ENCODE measurements around the gene PRSS12. TPM values are rescaled to one million over a fixed set of nuclear protein-coding genes. Genes with fewer than 3 reads are reported as not detected.
"Not testable (repeated sequence)": the region's sequence is repeated elsewhere in the genome, so short reads cannot be mapped to it uniquely, and the experiment has no call there.

Gene PRSS12
- total RNA-seq, 2 donors from 2014 or later: 0.50 TPM; not detected in 1

DNA sequence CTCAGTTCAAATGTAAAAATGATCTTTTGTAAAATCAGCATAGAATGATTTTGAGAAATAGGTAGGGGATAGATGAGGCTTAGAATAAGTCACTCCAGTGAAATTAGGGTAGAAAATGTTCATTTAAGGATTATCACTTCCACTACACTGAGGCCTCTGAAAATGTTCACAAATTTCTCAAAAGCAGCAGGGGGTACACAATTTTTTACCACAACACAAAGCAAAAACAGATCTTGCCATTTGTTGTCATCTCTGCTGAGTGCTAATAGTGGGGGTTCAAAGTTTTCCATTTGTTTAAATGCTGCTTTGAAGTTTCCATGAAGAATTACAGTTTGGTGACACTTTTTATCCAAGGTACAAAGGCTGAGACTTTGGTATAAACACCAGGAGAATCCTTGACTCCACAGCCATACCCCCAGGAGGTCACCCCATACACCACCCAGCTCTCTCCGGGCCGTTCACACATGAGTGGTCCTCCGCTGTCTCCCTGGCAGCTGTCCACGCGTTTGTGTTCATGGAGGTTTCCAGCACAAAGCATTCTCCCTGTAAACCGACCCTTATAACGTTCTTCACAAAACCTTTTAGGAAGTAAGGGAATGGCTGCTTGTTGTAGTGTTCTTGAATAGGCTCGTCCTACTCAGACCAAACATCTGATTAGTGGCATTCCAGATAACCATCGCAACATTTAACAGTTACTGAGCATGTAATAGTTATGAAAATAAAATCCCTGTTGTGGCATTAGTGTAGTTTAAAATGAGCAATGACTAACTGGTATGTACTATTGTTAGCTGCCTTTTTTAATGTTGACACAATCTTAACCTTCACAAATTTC, 71.0 kb downstream of the PRSS12 start:
- ATAC-seq: no peak
- intact Hi-C loops (cut with DNase I): no loop called here
- DNase-seq: peak; percentile 37

DNA sequence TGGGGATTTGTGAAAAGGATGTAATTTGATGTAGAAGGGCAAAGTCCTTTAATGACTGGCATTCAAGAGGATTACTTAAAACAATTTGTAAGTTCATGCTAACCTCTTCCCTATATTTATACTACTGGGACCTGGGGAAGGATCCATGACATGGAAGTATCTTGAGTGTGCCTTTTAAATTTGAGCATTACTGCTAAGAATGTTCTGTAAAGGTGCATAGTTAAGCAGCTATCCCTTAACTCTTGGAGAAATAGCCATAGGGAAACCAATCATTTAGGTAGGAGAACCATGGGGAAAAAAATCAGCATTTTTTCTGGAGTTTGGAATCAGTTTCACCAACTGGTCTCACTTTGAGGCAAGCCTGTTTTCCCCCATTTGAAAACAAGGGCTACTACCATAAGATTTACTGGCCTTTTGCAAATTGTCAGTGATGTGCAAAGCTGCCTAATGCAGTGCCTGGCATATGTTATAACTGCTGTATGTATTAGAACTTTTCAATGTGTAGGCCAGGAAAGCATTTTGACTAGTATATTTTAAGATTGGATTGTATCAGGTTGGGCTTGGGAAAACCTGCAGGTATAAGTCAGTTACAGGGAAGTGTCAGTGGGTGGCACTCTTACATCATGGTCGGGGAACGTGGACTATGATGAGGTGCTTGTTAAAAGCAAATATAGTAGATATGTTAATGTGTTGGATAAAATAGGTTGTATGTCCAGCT, 72.1 kb downstream of the PRSS12 start:
- intact Hi-C loops (cut with DNase I): no loop called here
- ATAC-seq: peak in 1 of 2 donors; percentile 32

DNA sequence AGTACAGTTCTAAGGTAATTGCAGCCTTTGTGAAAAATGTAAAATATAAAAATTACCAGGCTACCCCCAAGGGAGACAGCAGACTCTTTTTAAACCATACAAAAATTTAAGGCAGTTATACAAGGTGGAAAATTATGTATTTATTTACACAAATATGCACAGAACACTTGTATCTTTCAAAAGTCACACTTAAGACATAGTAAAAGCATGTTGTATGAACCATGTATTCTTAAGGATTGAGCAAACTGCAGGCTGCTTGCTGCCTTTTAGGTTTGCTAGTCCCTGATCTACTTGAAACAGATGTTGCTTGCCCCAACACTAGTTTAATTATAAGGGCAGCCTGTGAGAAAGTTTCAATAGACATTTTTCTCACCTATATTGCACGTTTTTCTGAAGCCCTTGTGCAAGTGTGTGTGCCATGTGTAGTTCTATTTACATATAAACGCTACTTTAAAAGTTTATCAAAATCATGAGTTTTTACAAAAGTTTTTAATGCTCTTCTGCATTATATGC, 72.8 kb downstream of the PRSS12 start:
- DNase-seq: no peak
- intact Hi-C loops (cut with DNase I): no loop called here
- no peak for ATAC-seq

More for the DNA sequence above, 72.1 kb downstream of the PRSS12 start:
- no peak for DNase-seq

DNA sequence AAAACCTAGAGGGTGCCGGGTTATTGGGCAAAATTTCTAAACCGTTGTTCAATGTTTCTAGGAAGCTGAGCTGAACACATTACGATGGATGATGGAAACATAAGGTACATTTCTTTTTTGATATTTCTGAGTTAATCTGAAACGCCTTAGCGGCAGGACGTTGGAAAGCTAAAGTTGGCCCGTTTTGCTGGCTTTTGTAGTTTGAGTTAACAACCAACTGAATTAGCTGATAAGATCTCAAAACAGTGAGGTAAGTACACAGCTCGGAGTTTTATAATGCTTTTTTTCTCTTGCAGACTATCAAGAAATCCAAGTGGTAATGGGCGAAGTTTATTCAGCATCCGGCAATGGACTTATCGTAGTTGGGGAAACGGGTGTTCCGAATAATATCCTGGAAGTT, 73.5 kb downstream of the PRSS12 start:
- ATAC-seq: no peak
- intact Hi-C loops (cut with DNase I): no loop called here

DNA sequence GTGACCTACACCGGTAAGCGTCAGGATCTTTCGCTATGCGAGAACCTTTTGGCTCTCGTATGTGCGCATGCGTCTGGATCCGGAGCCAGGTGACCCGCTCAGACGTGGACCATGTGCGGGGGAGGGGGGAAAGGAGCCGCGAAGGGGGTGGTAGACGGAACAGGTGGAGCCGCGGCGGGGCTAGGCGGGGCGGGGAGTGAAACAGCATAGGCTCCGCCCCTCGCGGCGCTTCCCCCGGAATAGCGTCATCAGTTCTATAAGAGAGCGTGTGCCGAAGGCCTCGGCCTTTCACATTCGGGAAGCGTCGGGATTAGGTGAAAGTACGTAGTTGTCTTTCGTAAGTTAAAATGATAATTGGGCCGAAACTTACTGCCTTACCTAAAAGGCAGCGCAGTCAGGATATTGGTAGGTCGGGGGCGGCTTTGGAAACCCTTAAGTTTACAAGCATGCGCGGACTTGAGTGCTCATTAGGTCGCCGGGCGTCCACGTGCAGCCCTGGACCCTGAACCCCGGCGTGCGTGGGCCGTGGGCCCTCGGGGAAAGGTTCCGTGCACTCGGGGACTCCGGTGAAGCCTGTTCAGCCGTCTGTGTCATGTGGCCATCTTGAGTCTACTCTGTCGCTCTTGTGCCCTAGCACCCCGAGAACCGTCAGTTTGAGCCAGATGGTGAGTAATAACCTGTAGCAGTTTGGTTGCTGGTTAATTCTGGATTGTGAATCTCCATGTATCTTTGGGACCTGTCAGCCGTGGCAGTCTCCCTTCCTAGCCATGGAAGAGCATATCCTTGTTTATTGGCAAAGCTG, 74.1 kb downstream of the PRSS12 start:
- DNase-seq (peak; percentile 97), ATAC-seq (peak; percentile 99)
- intact Hi-C loops (cut with DNase I): no loop called here

More for the DNA sequence above, 73.5 kb downstream of the PRSS12 start:
- no peak for DNase-seq

DNA sequence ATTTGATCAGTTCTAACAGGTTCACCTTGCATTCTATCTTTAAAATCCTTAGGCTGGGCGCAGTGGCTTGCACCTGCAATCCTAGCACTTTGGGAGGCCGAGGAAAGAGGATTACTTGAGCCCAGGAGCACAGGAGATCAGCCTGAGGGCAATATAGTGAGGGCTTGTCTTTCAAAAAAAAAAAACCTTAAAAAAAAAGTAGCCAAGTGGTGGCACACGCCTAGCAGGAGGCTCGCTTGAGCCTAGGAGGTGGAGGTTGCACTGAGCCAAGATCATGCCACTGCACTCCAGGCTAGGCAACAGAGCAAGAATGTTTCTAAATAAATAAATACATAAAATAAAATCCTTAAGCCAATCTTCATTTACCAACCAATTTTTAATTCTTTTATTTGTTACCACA, 75.6 kb downstream of the PRSS12 start:
- intact Hi-C loops (cut with DNase I): no loop called here
- DNase-seq (no peak), ATAC-seq (no peak)

DNA sequence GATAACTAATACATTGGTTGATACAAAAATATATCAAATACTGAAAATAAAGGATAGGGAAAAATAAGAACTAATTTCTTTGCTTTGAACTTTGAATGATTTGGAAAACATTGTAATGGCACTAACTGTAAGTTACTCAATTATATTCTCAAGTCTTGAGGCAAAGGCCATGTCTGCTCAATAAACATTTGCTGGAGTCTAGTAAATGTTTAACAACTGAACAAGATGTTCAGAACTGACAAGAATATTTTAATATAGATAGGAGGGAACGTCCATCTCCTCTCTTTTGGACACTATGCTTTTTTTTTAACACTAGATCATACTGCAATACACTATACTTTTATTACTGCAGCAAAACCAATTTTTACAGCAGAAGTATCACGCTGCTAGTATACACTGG, 76.2 kb downstream of the PRSS12 start:
- DNase-seq (no peak), ATAC-seq (no peak)
- intact Hi-C loops (cut with DNase I): no loop called here

DNA sequence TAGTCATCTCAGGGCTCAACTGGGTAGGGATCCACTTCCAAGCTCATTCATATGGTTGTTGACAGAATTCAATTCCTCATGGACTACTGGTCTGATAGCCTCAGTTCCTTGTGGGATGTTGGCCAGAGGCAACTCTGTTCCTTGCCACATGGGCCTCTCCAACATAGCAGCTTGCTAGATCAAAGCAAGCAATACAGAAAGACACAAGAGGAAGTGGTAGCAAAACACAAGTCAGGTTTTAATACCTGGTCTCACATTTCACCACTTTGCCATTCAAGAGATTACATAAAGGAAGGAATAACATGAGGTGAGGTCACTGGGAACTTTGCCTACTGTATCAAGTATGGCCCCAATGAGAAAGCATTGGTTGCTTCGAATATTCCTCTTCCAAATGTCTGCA, 79.2 kb downstream of the PRSS12 start:
- DNase-seq (no peak), ATAC-seq (no peak)
- intact Hi-C loops (cut with DNase I): no loop called here

DNA sequence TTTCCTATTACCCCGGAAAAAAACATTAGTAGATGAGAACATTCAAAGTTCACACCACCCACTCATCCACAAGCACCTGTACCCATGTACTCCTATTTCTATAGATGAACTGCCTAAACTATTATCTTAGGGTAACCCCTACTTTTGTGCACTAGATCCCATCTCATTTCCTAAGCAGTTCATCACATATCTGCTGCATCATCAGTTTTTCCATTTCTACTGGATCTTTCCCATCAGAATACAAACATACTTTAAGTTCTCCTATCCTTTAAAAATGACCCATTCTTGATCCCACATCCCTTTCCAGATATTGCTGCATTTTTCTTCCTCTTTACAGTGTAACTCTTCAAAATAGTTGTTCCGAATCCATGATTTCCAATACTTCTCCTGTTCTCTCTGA, 81.0 kb downstream of the PRSS12 start:
- DNase-seq (no peak), ATAC-seq (no peak)
- intact Hi-C loops (cut with DNase I): no loop called here

DNA sequence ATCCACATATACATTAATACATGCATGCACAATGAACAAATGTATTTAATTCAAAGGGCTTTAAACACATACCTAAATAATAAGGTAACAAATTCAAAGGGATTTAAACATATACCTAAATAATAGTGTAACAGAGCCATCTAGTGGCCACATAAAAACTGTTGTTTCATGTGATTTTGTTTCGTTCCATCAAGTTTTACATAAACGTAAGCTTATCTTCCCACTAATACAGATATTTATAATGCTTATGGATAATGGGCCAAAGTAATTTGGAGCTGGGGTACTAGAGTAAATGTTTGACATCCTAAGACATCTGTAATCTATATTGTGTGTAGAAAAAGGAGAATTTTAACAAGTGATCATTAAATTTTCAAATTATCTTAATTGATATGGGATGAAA, 82.3 kb downstream of the PRSS12 start:
- no peak for ATAC-seq
- intact Hi-C loops (cut with DNase I): no loop called here
- DNase-seq: no peak

DNA sequence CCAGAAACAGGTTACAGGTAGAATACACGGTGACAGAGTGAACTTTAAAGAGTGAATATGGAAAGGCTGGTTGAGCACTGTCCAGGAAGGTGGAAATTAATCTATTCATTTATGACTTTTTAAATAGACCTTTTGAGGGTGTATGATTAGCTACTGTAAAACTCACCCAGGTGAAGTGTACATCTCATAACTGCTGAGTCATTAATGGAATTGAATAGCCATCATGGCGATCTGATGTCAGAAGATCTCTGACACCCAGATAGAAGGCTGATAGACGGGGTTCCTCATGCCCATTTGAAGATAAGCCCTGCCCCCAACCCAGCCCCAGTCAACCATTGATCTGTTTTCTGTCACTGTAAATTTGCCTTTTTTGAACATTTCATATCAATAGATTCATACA, 84.0 kb downstream of the PRSS12 start:
- DNase-seq: no peak
- intact Hi-C loops (cut with DNase I): no loop called here
- ATAC-seq: no peak

DNA sequence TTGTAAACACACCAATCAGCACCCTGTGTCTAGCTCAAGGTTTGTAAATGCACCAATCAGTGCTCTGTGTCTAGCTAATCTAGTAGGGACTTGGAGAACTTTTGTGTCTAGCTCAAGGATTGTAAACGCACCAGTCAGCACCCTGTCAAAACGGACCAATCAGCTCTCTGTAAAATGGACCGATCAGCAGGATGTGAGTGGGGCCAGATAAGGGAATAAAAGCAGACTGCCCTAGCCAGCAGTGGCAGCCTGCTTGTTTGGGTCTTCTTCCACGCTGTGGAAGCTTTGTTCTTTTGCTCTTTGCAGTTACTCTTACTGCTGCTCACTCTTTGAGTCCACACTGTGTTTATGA, 86.7 kb downstream of the PRSS12 start:
- intact Hi-C loops (cut with DNase I); DNase-seq; ATAC-seq: not testable (repeated sequence)

DNA sequence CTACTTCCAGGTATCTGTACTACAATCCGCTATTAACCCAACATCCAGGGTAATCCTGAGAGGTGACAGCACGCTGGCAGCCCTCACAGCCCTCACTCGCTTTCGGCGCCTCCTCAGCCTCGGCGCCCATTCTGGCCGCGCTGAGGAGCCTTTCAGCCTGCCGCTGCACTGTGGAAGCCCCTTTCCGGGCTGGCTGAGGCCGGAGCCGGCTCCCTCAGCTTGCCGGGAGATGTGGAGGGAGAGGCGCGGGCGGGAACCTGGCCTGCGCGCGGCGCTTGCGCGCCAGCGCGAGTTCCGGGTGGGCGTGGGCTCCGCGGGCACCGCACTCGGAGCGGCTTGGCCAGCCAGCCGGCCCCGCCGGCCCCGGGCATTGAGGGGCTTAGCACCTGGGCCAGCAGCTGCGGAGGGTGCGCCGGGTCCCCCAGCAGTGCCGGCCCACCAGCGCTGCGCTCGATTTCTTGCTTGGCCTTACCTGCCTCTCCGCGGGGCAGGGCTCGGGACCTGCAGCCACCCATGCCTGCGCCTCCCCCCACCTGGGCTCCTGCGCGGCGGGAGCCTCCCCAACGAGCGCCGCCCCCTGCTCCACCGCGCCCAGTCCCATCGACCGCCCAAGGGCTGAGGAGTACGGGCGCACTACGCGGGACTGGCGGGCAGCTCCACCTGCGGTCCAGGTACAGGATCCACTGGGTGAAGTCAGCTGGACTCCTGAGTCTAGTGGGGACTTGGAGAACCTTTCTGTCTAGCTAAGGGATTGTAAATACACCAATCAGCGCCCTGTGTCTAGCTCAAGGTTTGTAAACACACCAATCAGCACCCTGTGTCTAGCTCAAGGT, 87.3 kb downstream of the PRSS12 start:
- peak; percentile 22 for DNase-seq
- peak; percentile 47 to 77 for ATAC-seq
- intact Hi-C loops (cut with DNase I): no loop called here

DNA sequence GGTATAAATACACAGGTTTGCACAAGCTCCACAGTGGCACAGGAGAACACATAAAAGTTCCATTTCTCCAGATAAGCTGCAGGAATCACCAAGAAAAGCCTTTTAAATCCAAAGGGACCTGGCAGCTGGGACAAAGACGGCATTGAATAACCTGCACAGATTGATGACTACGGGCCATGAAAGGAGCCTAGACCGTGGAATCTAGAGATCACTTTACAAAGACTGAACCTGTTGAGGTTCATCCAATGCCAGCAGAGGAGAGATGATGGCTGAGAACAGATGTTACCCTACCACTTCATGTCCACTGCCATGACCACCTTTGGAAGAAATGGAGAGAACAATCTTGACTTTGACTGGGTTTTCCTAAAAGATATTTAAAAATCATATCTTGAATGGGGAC, 88.7 kb downstream of the PRSS12 start:
- intact Hi-C loops (cut with DNase I): no loop called here
- DNase-seq (no peak), ATAC-seq (no peak)

DNA sequence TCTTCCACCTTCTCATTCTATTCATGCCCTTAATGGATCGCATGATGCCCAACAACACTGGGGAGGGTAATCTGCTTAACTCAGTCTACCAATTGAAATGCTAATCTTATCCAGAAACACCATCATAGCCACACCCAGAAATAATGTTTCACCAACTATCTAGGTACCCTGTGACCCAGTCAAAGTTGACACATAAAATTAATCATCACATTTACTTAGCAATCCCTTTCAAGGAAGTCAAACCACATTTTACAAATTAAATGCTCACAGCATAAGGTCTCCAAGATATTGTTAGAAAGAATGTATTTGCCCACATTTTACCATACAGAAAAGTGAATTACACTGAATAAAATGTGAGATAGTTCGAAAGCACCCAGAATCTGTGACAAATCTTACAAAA, 92.5 kb downstream of the PRSS12 start:
- intact Hi-C loops (cut with DNase I): no loop called here
- DNase-seq (no peak), ATAC-seq (no peak)

DNA sequence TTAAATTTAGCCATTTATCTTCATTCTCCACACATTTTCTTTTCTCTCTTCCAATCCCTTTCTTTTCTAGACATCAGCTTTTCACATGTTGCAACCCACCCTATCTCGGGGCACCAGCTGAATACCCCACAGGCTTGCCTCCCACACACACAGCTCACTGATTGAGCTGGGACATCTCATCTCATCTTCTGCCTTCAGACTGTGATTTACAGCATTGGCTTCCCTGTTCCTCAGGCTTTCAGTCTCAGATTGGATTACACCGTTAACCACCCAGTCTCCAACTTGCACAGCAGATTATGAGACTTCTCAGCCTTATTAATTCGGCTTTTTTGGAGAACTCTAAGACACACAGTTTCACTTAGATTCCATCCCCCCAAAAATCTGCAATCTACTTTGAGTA, 93.7 kb downstream of the PRSS12 start:
- intact Hi-C loops (cut with DNase I): no loop called here
- no peak for ATAC-seq
- no peak for DNase-seq

DNA sequence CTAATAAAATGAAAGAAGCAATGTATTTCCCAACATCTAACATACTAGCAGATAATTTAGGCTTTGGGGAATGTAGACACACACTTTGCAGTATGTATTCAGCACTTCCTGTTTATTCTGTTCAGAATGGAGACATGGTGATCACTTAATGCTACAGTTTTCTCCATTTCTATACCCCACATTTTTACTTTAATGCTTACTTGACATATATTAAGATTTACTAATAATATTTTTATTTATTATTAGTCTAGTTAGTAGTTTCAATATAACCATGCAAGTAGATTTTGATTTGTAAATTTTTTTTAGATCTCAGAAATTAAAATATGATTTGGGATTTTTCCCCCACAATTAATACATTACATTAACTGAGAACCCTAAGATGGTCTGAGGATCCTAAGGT, 98.4 kb downstream of the PRSS12 start:
- intact Hi-C loops (cut with DNase I): no loop called here
- DNase-seq (no peak), ATAC-seq (no peak)

DNA sequence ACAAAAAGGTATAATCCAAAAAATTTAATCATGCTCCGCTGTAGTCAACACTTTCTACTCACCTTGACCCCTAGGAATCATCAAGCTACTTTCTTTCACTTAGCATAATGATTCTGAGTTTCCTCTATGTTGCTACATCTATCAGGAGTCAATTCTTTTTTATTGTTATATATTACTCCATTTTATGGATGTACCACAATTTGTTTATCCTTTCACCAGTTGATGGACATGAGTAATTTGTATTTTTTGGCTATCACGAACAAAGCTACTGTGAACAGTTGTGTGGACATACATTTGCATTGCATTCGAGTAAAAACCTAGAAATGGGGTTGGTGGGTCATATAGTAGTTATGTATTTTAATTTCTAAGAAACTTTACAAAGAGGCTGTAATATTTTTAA, 102.9 kb downstream of the PRSS12 start:
- DNase-seq (no peak), ATAC-seq (no peak)
- intact Hi-C loops (cut with DNase I): no loop called here

DNA sequence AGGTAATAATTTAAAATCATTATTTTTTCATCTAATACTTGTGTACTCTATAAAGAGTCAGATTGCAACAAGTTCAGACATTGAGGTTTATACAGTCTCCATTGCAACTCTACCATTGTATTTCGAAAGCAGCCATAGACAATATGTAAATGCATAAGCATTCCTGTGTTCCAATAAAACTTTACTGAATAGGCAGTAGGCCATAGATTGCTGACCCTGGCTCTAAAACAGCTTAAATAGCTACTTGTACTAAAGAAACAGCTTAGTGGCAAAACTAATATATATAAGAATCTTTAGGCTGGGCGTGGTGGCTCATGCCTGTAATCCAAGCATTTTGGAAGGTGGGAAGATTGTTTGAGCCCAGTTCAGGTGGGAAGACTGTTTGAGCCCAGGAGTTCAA, 115.3 kb downstream of the PRSS12 start:
- ATAC-seq: no peak
- intact Hi-C loops (cut with DNase I): no loop called here
- DNase-seq: no peak
